ENCODE results near the gene SMIM1. TPM values are rescaled to one million over a fixed set of nuclear protein-coding genes. Genes with fewer than 3 reads are reported as not detected.
"Not testable (repeated sequence)": the region's sequence is repeated elsewhere in the genome, so short reads cannot be mapped to it uniquely, and the experiment has no call there.

SMIM1 gene, protein sequence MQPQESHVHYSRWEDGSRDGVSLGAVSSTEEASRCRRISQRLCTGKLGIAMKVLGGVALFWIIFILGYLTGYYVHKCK
- total RNA-seq: 1 to 10 TPM in 1 of 2 experiments, under 1 TPM in 1; 0.80 to 1.6 TPM
- 1.1 TPM for polyA plus RNA-seq

DNA sequence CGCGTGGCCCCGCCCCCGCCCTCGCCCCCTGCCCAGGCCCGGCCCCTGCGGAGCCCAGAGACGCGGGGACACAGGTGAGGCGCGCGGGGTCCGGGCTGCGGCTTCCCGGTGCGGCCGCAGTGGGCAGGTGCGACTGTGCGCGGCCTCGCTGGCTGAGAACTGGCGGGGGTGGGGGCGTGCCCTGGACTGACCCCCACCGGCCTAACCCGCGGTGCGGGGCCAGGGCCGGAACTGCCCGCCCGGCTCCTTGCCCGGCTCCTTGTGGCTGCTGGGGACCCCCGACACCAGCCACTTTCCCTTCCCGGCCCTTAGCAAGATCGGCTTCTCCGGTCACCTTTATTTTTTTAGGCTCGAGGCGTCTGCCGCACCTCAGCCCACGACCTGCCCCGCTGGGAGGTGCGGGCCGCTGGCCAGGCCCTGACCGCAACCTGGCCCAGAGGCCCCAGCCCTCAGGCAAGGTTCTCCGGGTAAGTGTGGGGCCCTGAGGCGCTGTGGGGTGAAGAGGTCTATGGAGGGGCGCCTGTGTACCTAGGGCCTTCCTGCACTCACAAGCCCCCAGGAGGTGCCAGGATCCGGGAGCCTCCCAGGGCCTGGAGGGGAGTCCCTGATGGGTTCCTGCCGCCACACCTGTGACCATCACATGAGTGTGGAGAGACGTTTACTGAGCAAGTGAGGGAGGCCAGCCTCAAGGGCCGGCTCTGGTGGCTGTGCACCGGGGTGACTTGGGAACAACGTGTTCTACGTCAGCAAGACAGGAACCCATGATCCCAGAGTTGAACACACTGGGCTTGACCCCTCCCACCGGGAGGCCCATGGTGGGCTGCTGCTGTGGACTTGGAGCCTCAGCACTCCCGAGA lies at the start of gene SMIM1:
TSS of gene SMIM1 (plus strand) at position 35 of the 857 bp plus-strand sequence. CDS start 2,625 bp downstream, outside the sequence.
- Histone ChIP-seq H3K27ac (ENCODE audit: low read depth, low read length) (peak within 1 kb of the TSS; percentile 73), H3K9me3 (ENCODE audit: low read length) (no peaks in the 10 kb centered on the region), H3K27me3 (ENCODE audit: insufficient read depth, low read length, poor library complexity, severe bottlenecking) (no peaks in the 10 kb centered on the region), H3K36me3 (ENCODE audit: insufficient read depth, low read length) (no peaks in the 10 kb centered on the region), H3K4me3 (ENCODE audit: low read length) (peak within 1 kb of the TSS; percentile 53), H3K4me1 (ENCODE audit: insufficient read depth, low read length) (peaks cover 12% of the 10 kb centered on the region)
- Mint-ChIP-seq H3K4me3 (peak within 1 kb of the TSS; percentile 64 to 81 (median 69)), H3K27me3 (peaks cover 0 to 3% of the 10 kb centered on the region in 2 donors), H3K36me3 (peaks cover 0 to 2% (median 0%) of the 10 kb centered on the region in 3 donors), H3K27ac (peak within 1 kb of the TSS in 6 of 8 donors; percentile 8 to 63 (median 31)), H3K4me1 (peaks cover 0 to 22% (median 7%) of the 10 kb centered on the region in 3 donors), H3K9me3 (no peaks in the 10 kb centered on the region)
- POLR2A ChIA-PET: no interaction called here
- DNase-seq: peak in 1 of 5 donors; percentile 24
- CTCF ChIA-PET: no interaction called here

GRCh38 chr1:3722846-3723245 lies 49.7 kb upstream of the SMIM1 start:
- H3K27ac ChIP-seq (ENCODE audit: low read depth, low read length): no peak overlapping the region
- Mint-ChIP-seq H3K36me3 (no peaks in the 10 kb centered on the region), H3K27ac (no peak overlapping the region), H3K27me3 (peaks cover 1 to 6% of the 10 kb centered on the region in 2 donors), H3K9me3 (no peaks in the 10 kb centered on the region), H3K4me3 (no peak overlapping the region), H3K4me1 (peaks cover 0 to 1% (median 0%) of the 10 kb centered on the region in 3 donors)
- H3K9me3 ChIP-seq (ENCODE audit: low read length): no peaks in the 10 kb centered on the region
- POLR2A ChIA-PET: no interaction called here
- CTCF ChIA-PET: interaction anchor here (2.4 to 2.5 kb wide), 2 partner anchors 8 to 270 kb away, joined by 10 to 26 read pairs; no protein-coding TSS in a partner anchor
- no peak for DNase-seq
- peaks cover 12% of the 10 kb centered on the region for H3K4me1 ChIP-seq (ENCODE audit: insufficient read depth, low read length)
- no peak overlapping the region for H3K4me3 ChIP-seq (ENCODE audit: low read length)
- H3K27me3 ChIP-seq (ENCODE audit: insufficient read depth, low read length, poor library complexity, severe bottlenecking): no peaks in the 10 kb centered on the region
- no peaks in the 10 kb centered on the region for H3K36me3 ChIP-seq (ENCODE audit: insufficient read depth, low read length)

DNA sequence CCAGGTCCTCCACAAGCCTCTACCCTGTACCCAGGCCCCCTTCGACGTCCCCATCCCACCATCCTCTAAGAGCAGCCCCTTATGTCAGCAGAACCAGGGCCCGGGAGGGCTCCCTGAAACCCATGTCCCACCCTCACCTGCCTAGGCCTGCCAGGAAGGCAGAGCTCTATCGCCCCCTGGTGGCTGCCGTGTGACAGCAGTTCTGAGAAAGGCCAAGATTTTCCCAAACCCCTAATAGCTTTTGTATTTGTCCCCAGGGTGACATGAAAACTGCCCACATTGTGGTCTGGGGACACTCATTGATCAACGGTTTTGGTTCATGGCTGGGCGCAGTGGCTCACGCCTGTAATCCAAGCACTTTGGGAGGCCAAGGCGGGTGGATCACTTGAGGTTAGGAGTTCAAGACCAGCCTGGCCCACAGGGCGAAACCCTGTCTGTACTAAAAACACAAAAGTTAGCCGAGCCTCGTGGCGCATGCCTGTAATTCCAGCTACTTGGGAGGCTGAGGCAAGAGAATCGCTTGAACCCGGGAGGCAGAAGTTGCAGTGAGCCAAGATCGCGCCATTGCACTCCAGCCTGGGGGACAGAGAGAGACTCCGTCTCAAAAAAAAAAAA lies 48.0 kb upstream of the SMIM1 start:
- peak overlapping the region in 1 of 8 donors; percentile 81 for H3K27ac Mint-ChIP-seq
- ChIA-PET POLR2A (interaction anchor here (0.7 kb wide), 1 partner anchor 194 kb away, joined by 4 read pairs; no protein-coding TSS in a partner anchor), CTCF (interaction anchor here (0.8 to 2.5 kb wide), 13 partner anchors 9 to 271 kb away, joined by 3 to 26 read pairs (median 4); partner anchors contain the start of gene CCDC27)
- H3K4me1 ChIP-seq (ENCODE audit: insufficient read depth, low read length); H3K27me3 Mint-ChIP-seq; H3K4me3 ChIP-seq (ENCODE audit: low read length); H3K36me3 Mint-ChIP-seq; H3K9me3 ChIP-seq (ENCODE audit: low read length); H3K27ac ChIP-seq (ENCODE audit: low read depth, low read length); H3K4me3 Mint-ChIP-seq; H3K9me3 Mint-ChIP-seq; H3K4me1 Mint-ChIP-seq; H3K27me3 ChIP-seq (ENCODE audit: insufficient read depth, low read length, poor library complexity, severe bottlenecking); H3K36me3 ChIP-seq (ENCODE audit: insufficient read depth, low read length): not testable (repeated sequence)
- DNase-seq: peak; percentile 55 to 79 (median 65)

DNA sequence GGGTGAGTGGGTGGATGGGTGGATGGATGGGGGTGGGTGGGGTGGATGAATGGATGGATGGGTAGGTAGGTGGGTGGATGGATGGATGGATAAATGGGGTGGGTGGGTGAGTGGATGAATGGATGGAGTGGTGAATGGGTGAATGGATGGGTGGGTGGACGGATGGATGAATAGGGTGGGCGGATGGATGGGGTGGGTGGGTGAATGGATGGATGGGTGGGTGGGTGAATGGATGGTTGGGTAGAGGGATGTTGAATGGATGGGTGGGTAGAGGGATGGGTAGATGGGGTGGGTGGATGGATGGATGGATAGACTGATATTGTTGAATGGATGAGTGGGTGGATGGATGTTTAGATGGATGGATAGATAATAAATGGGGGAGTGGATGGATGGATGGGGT lies 47.2 kb upstream of the SMIM1 start:
- H3K27me3 Mint-ChIP-seq: peaks cover 4 to 6% of the 10 kb centered on the region in 2 donors
- H3K36me3 Mint-ChIP-seq: no peaks in the 10 kb centered on the region
- H3K9me3 Mint-ChIP-seq: no peaks in the 10 kb centered on the region
- Histone ChIP-seq H3K4me1 (ENCODE audit: insufficient read depth, low read length) (peaks cover 2% of the 10 kb centered on the region), H3K27me3 (ENCODE audit: insufficient read depth, low read length, poor library complexity, severe bottlenecking) (no peaks in the 10 kb centered on the region), H3K9me3 (ENCODE audit: low read length) (no peaks in the 10 kb centered on the region), H3K36me3 (ENCODE audit: insufficient read depth, low read length) (no peaks in the 10 kb centered on the region), H3K4me3 (ENCODE audit: low read length) (no peak overlapping the region), H3K27ac (ENCODE audit: low read depth, low read length) (no peak overlapping the region)
- H3K4me1 Mint-ChIP-seq: peaks cover 0 to 1% (median 0%) of the 10 kb centered on the region in 3 donors
- CTCF ChIA-PET: interaction anchor here (1.1 to 2.5 kb wide), 5 partner anchors 10 to 272 kb away, joined by 3 to 26 read pairs (median 4); partner anchors contain the start of gene CCDC27
- no peak overlapping the region for H3K4me3 Mint-ChIP-seq
- H3K27ac Mint-ChIP-seq: no peak overlapping the region
- DNase-seq: no peak
- POLR2A ChIA-PET: no interaction called here

GRCh38 chr1:3727042-3727824 lies 45.3 kb upstream of the SMIM1 start:
- H3K27me3 ChIP-seq (ENCODE audit: insufficient read depth, low read length, poor library complexity, severe bottlenecking): no peaks in the 10 kb centered on the region
- no peak for DNase-seq

DNA sequence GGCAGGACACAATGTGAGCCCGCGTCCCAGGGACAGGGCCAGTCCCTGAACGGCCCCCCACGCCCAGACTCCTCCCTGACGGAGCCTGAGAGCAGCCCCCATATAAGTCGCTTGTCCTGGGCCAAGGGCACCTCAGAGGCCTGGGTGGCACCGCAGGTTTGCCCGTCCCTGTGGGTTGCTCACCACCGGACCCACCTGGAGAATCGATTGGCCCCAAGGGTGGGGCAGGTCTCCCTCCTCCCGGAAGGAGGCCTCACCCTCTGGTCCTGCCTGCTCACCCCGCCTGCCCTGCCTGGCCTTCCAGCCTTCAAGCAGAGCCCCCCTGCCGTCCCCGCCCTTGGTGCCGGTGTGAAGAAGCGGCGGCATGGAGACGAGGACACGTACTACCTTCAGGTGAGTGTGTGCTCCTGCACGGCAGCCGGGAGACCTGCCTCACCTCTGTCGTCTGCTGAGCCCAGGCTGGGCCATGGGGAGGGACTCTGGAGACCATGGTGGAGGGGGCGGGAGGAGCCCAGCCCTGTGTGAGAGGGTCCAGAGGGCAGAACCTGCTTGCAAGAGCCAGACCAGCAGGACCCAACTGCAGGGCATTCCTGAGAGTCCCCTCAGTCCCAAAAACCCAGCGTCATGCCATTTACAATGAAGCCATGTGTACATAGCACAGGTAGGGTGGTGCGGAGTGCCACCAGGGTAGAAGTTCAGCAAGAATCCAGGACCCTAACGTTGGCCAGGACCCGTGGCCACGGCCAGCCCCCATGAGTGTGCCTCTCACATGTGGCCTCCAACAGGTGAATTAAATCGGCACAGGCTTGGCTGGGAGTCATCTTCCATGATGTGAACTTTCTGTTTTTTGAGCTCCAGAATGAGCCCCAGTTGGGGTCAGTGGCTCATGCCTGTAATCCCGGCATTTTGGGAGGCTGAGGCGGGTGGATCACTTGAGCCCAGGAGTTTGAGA lies 44.4 kb upstream of the SMIM1 start:
- Mint-ChIP-seq H3K36me3 (no peaks in the 10 kb centered on the region), H3K4me3 (no peak overlapping the region), H3K4me1 (no peaks in the 10 kb centered on the region), H3K9me3 (no peaks in the 10 kb centered on the region), H3K27ac (no peak overlapping the region), H3K27me3 (peaks cover 6% of the 10 kb centered on the region in 2 donors)
- CTCF ChIA-PET: interaction anchor here (1.2 kb wide), 1 partner anchor 275 kb away, joined by 6 read pairs; no protein-coding TSS in a partner anchor
- POLR2A ChIA-PET: no interaction called here
- Histone ChIP-seq H3K27me3 (ENCODE audit: insufficient read depth, low read length, poor library complexity, severe bottlenecking) (no peaks in the 10 kb centered on the region), H3K4me1 (ENCODE audit: insufficient read depth, low read length) (no peaks in the 10 kb centered on the region), H3K4me3 (ENCODE audit: low read length) (no peak overlapping the region), H3K36me3 (ENCODE audit: insufficient read depth, low read length) (no peaks in the 10 kb centered on the region), H3K9me3 (ENCODE audit: low read length) (no peaks in the 10 kb centered on the region), H3K27ac (ENCODE audit: low read depth, low read length) (no peak overlapping the region)
- DNase-seq: no peak

More at GRCh38 chr1:3727042-3727824, 45.3 kb upstream of the SMIM1 start:
- no peaks in the 10 kb centered on the region for H3K4me1 Mint-ChIP-seq
- ChIA-PET CTCF (interaction anchor here (1.2 kb wide), 1 partner anchor 274 kb away, joined by 6 read pairs; no protein-coding TSS in a partner anchor), POLR2A (no interaction called here)
- Histone ChIP-seq H3K36me3 (ENCODE audit: insufficient read depth, low read length) (no peaks in the 10 kb centered on the region), H3K4me1 (ENCODE audit: insufficient read depth, low read length) (no peaks in the 10 kb centered on the region), H3K4me3 (ENCODE audit: low read length) (no peak overlapping the region), H3K27ac (ENCODE audit: low read depth, low read length) (no peak overlapping the region), H3K9me3 (ENCODE audit: low read length) (no peaks in the 10 kb centered on the region)
- no peak overlapping the region for H3K4me3 Mint-ChIP-seq
- H3K9me3 Mint-ChIP-seq: no peaks in the 10 kb centered on the region
- H3K36me3 Mint-ChIP-seq: no peaks in the 10 kb centered on the region
- no peak overlapping the region for H3K27ac Mint-ChIP-seq
- peaks cover 6% of the 10 kb centered on the region in 2 donors for H3K27me3 Mint-ChIP-seq
